ENCODE results near the gene POLR2J3. TPM values are rescaled to one million over a fixed set of nuclear protein-coding genes. Genes with fewer than 3 reads are reported as not detected.
"Not testable (repeated sequence)": the region's sequence is repeated elsewhere in the genome, so short reads cannot be mapped to it uniquely, and the experiment has no call there.

The POLR2J3 gene
- total RNA-seq, 1 experiment from 2014 or later, result 14.0 TPM

DNA sequence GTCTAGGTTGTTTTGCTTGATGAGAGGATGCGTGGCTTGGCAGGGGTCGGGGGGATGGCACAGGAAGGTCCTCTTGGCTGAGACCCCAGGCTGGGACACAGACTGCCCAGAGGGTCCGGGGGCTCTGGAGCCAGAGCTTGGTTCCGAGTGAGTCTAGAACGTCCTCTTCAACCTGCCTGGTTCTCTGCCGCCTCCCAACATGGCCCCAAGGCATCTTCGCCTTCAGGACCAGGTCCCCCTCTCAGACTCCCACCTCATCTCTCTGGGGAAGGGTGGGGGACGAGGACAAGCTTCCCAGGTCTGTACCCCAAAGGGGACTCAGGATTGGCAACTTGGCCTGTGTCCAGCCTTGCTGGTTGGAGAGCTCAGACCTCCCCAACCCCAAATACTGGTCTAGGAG is 30.3 kb downstream of the POLR2J3 start:
- H2AFZ ChIP-seq (ENCODE audit: low read depth, low read length, poor library complexity, severe bottlenecking); CTCF ChIA-PET; H3K9me2 ChIP-seq (ENCODE audit: insufficient read depth); H3K4me2 ChIP-seq (ENCODE audit: low read length); H4K20me1 ChIP-seq (ENCODE audit: insufficient read depth); H3K9ac ChIP-seq (ENCODE audit: low read length); H3K9me3 ChIP-seq (ENCODE audit: control insufficient read depth in 1 of 2, insufficient read depth in 1 of 2, low read depth in 1 of 2, low read length in 2 of 2); H3K27ac ChIP-seq (ENCODE audit: low read depth, low read length); POLR2A ChIA-PET; intact Hi-C loops (cut with micrococcal nuclease); H3K79me2 ChIP-seq (ENCODE audit: insufficient read depth, low read length); H3K36me3 ChIP-seq (ENCODE audit: control insufficient read depth in 1 of 2, insufficient read depth in 2 of 2, low read length in 2 of 2); H3K4me1 ChIP-seq (ENCODE audit: control insufficient read depth in 1 of 2, insufficient read depth in 2 of 2, low read length in 2 of 2); ATAC-seq; DNase-seq (ENCODE audit: low read depth, low spot score); H3K27me3 ChIP-seq (ENCODE audit: insufficient read depth, low read length); H3K4me3 ChIP-seq (replicated peaks in 1 of 2; ENCODE audit: low read depth in 1 of 2, low read length in 2 of 2); BruUV-seq (replicated peaks); RAD21 ChIA-PET (ENCODE audit: low non-redundant PET in 1 of 2, low total read pairs in 2 of 2, uncharacterized antibody in 2 of 2, unreplicated experiment in 2 of 2): not testable (repeated sequence)

- H3K36me3 ChIP-seq (ENCODE audit: control insufficient read depth in 1 of 2, insufficient read depth in 2 of 2, low read length in 2 of 2); H3K9me2 ChIP-seq (ENCODE audit: insufficient read depth); H3K9me3 ChIP-seq (ENCODE audit: control insufficient read depth in 1 of 2, insufficient read depth in 1 of 2, low read depth in 1 of 2, low read length in 2 of 2); POLR2A ChIA-PET; H3K27me3 ChIP-seq (ENCODE audit: insufficient read depth, low read length); H2AFZ ChIP-seq (ENCODE audit: low read depth, low read length, poor library complexity, severe bottlenecking); H3K27ac ChIP-seq (ENCODE audit: low read depth, low read length); H3K4me1 ChIP-seq (ENCODE audit: control insufficient read depth in 1 of 2, insufficient read depth in 2 of 2, low read length in 2 of 2); DNase-seq (ENCODE audit: low read depth, low spot score); H3K79me2 ChIP-seq (ENCODE audit: insufficient read depth, low read length); H3K9ac ChIP-seq (ENCODE audit: low read length); H3K4me3 ChIP-seq (replicated peaks in 1 of 2; ENCODE audit: low read depth in 1 of 2, low read length in 2 of 2); CTCF ChIA-PET; H3K4me2 ChIP-seq (ENCODE audit: low read length); ATAC-seq; BruUV-seq (replicated peaks); H4K20me1 ChIP-seq (ENCODE audit: insufficient read depth); intact Hi-C loops (cut with micrococcal nuclease); RAD21 ChIA-PET (ENCODE audit: low non-redundant PET in 1 of 2, low total read pairs in 2 of 2, uncharacterized antibody in 2 of 2, unreplicated experiment in 2 of 2): not testable (repeated sequence)
These were observed 31.8 kb downstream of the POLR2J3 start for GRCh38 chr7:102540604-102541003.

DNA sequence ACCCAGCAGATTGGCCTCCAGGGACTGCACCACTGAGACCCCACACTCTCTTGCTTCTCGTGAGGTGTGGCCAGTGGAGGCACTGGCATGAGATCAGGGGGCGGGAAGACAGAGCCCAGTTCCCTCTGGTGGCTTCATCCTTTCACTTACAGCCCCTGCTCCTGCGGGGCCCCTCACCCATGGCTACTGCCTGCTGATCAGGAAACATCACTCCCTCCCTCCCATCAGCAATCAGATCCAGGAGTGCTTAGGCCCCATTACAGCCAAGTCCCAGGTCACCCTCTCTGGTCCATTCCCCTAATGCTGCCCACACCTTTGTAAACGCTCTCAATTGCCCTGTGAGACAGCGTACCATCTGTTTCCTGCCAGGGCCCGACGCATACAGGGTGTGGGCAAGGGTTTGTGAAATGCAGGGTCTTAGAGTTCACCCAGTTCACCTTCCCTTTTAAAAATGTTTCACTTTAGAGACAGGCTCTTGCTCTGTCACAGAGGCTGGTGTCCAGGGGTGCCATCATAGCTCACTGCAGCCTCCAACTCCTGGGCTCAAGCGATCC is 37.2 kb downstream of the POLR2J3 start:
- H3K4me1 ChIP-seq (ENCODE audit: control insufficient read depth in 1 of 2, insufficient read depth in 2 of 2, low read length in 2 of 2); POLR2A ChIA-PET; H3K4me3 ChIP-seq (replicated peaks in 1 of 2; ENCODE audit: low read depth in 1 of 2, low read length in 2 of 2); H3K9me2 ChIP-seq (ENCODE audit: insufficient read depth); BruUV-seq (replicated peaks); intact Hi-C loops (cut with micrococcal nuclease); H3K9me3 ChIP-seq (ENCODE audit: control insufficient read depth in 1 of 2, insufficient read depth in 1 of 2, low read depth in 1 of 2, low read length in 2 of 2); CTCF ChIA-PET; H3K36me3 ChIP-seq (ENCODE audit: control insufficient read depth in 1 of 2, insufficient read depth in 2 of 2, low read length in 2 of 2); H3K27ac ChIP-seq (ENCODE audit: low read depth, low read length); H4K20me1 ChIP-seq (ENCODE audit: insufficient read depth); ATAC-seq; DNase-seq (ENCODE audit: low read depth, low spot score); H2AFZ ChIP-seq (ENCODE audit: low read depth, low read length, poor library complexity, severe bottlenecking); H3K27me3 ChIP-seq (ENCODE audit: insufficient read depth, low read length); H3K79me2 ChIP-seq (ENCODE audit: insufficient read depth, low read length); RAD21 ChIA-PET (ENCODE audit: low non-redundant PET in 1 of 2, low total read pairs in 2 of 2, uncharacterized antibody in 2 of 2, unreplicated experiment in 2 of 2); H3K9ac ChIP-seq (ENCODE audit: low read length); H3K4me2 ChIP-seq (ENCODE audit: low read length): not testable (repeated sequence)

- H3K9me3 ChIP-seq (ENCODE audit: control insufficient read depth in 1 of 2, insufficient read depth in 1 of 2, low read depth in 1 of 2, low read length in 2 of 2); H3K79me2 ChIP-seq (ENCODE audit: insufficient read depth, low read length); H2AFZ ChIP-seq (ENCODE audit: low read depth, low read length, poor library complexity, severe bottlenecking); H3K36me3 ChIP-seq (ENCODE audit: control insufficient read depth in 1 of 2, insufficient read depth in 2 of 2, low read length in 2 of 2); H3K9me2 ChIP-seq (ENCODE audit: insufficient read depth); H3K27me3 ChIP-seq (ENCODE audit: insufficient read depth, low read length); intact Hi-C loops (cut with micrococcal nuclease); H4K20me1 ChIP-seq (ENCODE audit: insufficient read depth); H3K4me2 ChIP-seq (ENCODE audit: low read length); H3K4me3 ChIP-seq (replicated peaks in 1 of 2; ENCODE audit: low read depth in 1 of 2, low read length in 2 of 2); ATAC-seq; H3K9ac ChIP-seq (ENCODE audit: low read length); CTCF ChIA-PET; H3K27ac ChIP-seq (ENCODE audit: low read depth, low read length); RAD21 ChIA-PET (ENCODE audit: low non-redundant PET in 1 of 2, low total read pairs in 2 of 2, uncharacterized antibody in 2 of 2, unreplicated experiment in 2 of 2); DNase-seq (ENCODE audit: low read depth, low spot score); BruUV-seq (replicated peaks); POLR2A ChIA-PET; H3K4me1 ChIP-seq (ENCODE audit: control insufficient read depth in 1 of 2, insufficient read depth in 2 of 2, low read length in 2 of 2): not testable (repeated sequence)
These were observed 40.3 kb downstream of the POLR2J3 start for GRCh38 chr7:102532127-102532526.

GRCh38 chr7:102531583-102531982 is 40.8 kb downstream of the POLR2J3 start:
- not testable (repeated sequence) for H3K79me2 ChIP-seq (ENCODE audit: insufficient read depth, low read length); H2AFZ ChIP-seq (ENCODE audit: low read depth, low read length, poor library complexity, severe bottlenecking)

More at GRCh38 chr7:102531583-102531982, 40.8 kb downstream of the POLR2J3 start:
- H4K20me1 ChIP-seq (ENCODE audit: insufficient read depth); POLR2A ChIA-PET; H3K4me3 ChIP-seq (replicated peaks in 1 of 2; ENCODE audit: low read depth in 1 of 2, low read length in 2 of 2); RAD21 ChIA-PET (ENCODE audit: low non-redundant PET in 1 of 2, low total read pairs in 2 of 2, uncharacterized antibody in 2 of 2, unreplicated experiment in 2 of 2); CTCF ChIA-PET; H3K36me3 ChIP-seq (ENCODE audit: control insufficient read depth in 1 of 2, insufficient read depth in 2 of 2, low read length in 2 of 2); H3K27me3 ChIP-seq (ENCODE audit: insufficient read depth, low read length); H3K4me1 ChIP-seq (ENCODE audit: control insufficient read depth in 1 of 2, insufficient read depth in 2 of 2, low read length in 2 of 2); BruUV-seq (replicated peaks); H3K4me2 ChIP-seq (ENCODE audit: low read length); H3K9me3 ChIP-seq (ENCODE audit: control insufficient read depth in 1 of 2, insufficient read depth in 1 of 2, low read depth in 1 of 2, low read length in 2 of 2); ATAC-seq; DNase-seq (ENCODE audit: low read depth, low spot score); intact Hi-C loops (cut with micrococcal nuclease); H3K9ac ChIP-seq (ENCODE audit: low read length); H3K9me2 ChIP-seq (ENCODE audit: insufficient read depth); H3K27ac ChIP-seq (ENCODE audit: low read depth, low read length): not testable (repeated sequence)
